Frontal cortex (tissue), 4 donors: ENCODE results near the gene ADRB2. TPM values are rescaled to one million over a fixed set of nuclear protein-coding genes. Genes with fewer than 3 reads are reported as not detected.
"Not testable (repeated sequence)": the region's sequence is repeated elsewhere in the genome, so short reads cannot be mapped to it uniquely, and the experiment has no call there.

Source experiments
- DNase-seq, 2 donors: peaks; one replicate each; pipeline ENCODE4 v3.0.0; 2012; ENCODE audit warnings: low spot score in 2 of 2
- FAIRE-seq: peaks from 2 replicates; lab custom pipeline; 2012; peaks lifted over from hg19 to GRCh38; lab: Jason Lieb, UNC
- total RNA-seq: library from RNA; depleted of rRNA; stranded (reverse); fragments of >200 nt; gene quantifications from one replicate; pipeline ENCODE4 v1.2.3, GENCODE V29; 2014
- donor health status: control.
- donor health status: control.
- donor health status: control.

Gene ADRB2
- total RNA-seq, 1 donor from 2014 or later = 0.82 TPM

- FAIRE-seq = no peak
- no peak for DNase-seq
Measured at GRCh38 chr5:148848393-148849031, 22.1 kb downstream of the ADRB2 start.

- FAIRE-seq = no peak
- DNase-seq = no peak
Measured at GRCh38 chr5:148849461-148849860, 23.1 kb downstream of the ADRB2 start.

- DNase-seq = no peak
- no peak for FAIRE-seq
Measured at GRCh38 chr5:148850836-148851235, 24.4 kb downstream of the ADRB2 start.

GRCh38 chr5:148853868-148854267 is 27.5 kb downstream of the ADRB2 start:
- no peak for FAIRE-seq
- DNase-seq = no peak

GRCh38 chr5:148855249-148856008 is 29.0 kb downstream of the ADRB2 start:
- DNase-seq = no peak
- FAIRE-seq = no peak

GRCh38 chr5:148856009-148856367 is 29.6 kb downstream of the ADRB2 start:
- no peak for DNase-seq
- FAIRE-seq = no peak

GRCh38 chr5:148856424-148856823 is 30.0 kb downstream of the ADRB2 start:
- FAIRE-seq (no peak), DNase-seq (no peak)

- DNase-seq (no peak), FAIRE-seq (no peak)
Measured at GRCh38 chr5:148857474-148857873, 31.1 kb downstream of the ADRB2 start.

- DNase-seq (no peak), FAIRE-seq (no peak)
Measured at GRCh38 chr5:148858106-148858505, 31.7 kb downstream of the ADRB2 start.

- FAIRE-seq (no peak), DNase-seq (no peak)
Measured at GRCh38 chr5:148858547-148858946, 32.1 kb downstream of the ADRB2 start.

- DNase-seq (no peak), FAIRE-seq (no peak)
Measured at GRCh38 chr5:148859703-148860102, 33.3 kb downstream of the ADRB2 start.

GRCh38 chr5:148860599-148860998 is 34.2 kb downstream of the ADRB2 start:
- FAIRE-seq (no peak), DNase-seq (no peak)

- FAIRE-seq = no peak
- no peak for DNase-seq
Measured at GRCh38 chr5:148861088-148861487, 34.7 kb downstream of the ADRB2 start.

GRCh38 chr5:148861696-148862095 is 35.3 kb downstream of the ADRB2 start:
- FAIRE-seq (no peak), DNase-seq (no peak)

- no peak for DNase-seq
- FAIRE-seq = no peak
Measured at GRCh38 chr5:148864113-148864841, 37.9 kb downstream of the ADRB2 start.

- DNase-seq = no peak
- FAIRE-seq = no peak
Measured at GRCh38 chr5:148866024-148866423, 39.6 kb downstream of the ADRB2 start.

GRCh38 chr5:148873120-148873519 is 46.7 kb downstream of the ADRB2 start:
- DNase-seq (no peak), FAIRE-seq (no peak)

- FAIRE-seq (no peak), DNase-seq (no peak)
Measured at GRCh38 chr5:148873690-148874485, 47.5 kb downstream of the ADRB2 start.

- DNase-seq (no peak), FAIRE-seq (no peak)
Measured at GRCh38 chr5:148875205-148875875, 48.9 kb downstream of the ADRB2 start.

- DNase-seq, FAIRE-seq: not testable (repeated sequence)
Measured at GRCh38 chr5:148877436-148877835, 51.0 kb downstream of the ADRB2 start.
